ENCODE measurements around the gene MT1B. TPM values are rescaled to one million over a fixed set of nuclear protein-coding genes. Genes with fewer than 3 reads are reported as not detected.

MT1B gene
- total and polyA plus RNA-seq, 2 of the 4 experiments (the other 2 are of a cell fraction), result not detected

DNA sequence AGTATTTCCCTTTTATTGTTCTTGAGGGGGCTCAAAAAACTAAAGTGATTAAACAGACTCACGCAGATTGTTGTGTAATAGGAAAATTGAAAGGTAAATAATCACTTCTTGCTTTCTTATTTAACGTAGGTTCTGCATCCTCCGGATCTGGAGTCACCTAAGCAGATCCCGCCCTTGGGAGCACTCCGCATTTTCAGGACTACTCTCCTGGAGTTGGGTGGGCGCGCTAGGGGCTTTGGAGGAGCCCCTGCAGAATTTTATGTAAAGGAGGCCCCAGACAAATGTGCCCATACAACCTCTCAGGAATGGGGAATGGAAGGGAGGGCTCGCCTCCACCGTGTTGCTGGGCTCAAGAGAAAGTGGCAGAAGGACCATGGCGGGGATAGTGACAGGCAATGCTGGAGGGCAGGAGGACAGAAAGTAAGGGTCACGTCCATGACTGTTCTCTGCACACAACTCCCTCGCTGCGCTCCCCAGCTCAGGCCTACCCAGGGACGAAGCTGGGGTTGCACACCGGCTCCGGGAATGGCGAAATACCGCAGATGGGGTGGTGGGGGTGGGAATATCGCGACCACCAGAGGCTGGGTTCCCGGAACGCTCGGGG, 35.0 kb upstream of the MT1B start:
- Histone ChIP-seq H2BK5ac (ENCODE audit: low read depth, low read length, poor library complexity, severe bottlenecking) (peak overlapping the region; percentile 21), H4K20me1 (ENCODE audit: insufficient read depth, low read length) (no peaks in the 10 kb centered on the region), H3K9me3 (ENCODE audit: control insufficient read depth, insufficient read depth, low read length) (no peaks in the 10 kb centered on the region), H3K4me3 (ENCODE audit: insufficient read depth, low read depth, low read length) (no peak overlapping the region), H3K4me2 (ENCODE audit: low read depth, low read length) (no peak overlapping the region; the same call in 1 of the 2 replicates), H3K23ac (ENCODE audit: low read depth, low read length) (peak overlapping the region; percentile 53), H2BK15ac (ENCODE audit: low read depth, low read length) (peak overlapping the region; percentile 88), H3K4ac (ENCODE audit: low read depth, low read length) (peak overlapping the region; percentile 83), H3K36me3 (ENCODE audit: control insufficient read depth, insufficient read depth, low read length) (no peaks in the 10 kb centered on the region), H2BK120ac (ENCODE audit: low read depth, low read length) (peak overlapping the region; percentile 73), H2AK9ac (replicated peaks; ENCODE audit: low read depth, low read length, poor library complexity) (peak overlapping the region; percentile 73), H3K14ac (replicated peaks; ENCODE audit: low read depth, low read length) (peak overlapping the region; percentile 72), H3K79me1 (ENCODE audit: low read depth in 1 of 2, low read length in 2 of 2) (peaks cover 2 to 39% of the 10 kb centered on the region in 2 experiments; a peak in 3 of 4 replicates), H4K91ac (ENCODE audit: insufficient read depth, low read depth, low read length) (peak overlapping the region; percentile 54), H3K27ac (ENCODE audit: insufficient read depth, low read length) (peak overlapping the region; percentile 22; the same call in 1 of the 2 replicates), H2AK5ac (ENCODE audit: low read depth, low read length) (peak overlapping the region; percentile 97), H4K8ac (ENCODE audit: low read depth in 2 of 2, low read length in 2 of 2) (peak overlapping the region; percentile 54 to 66; a peak in 3 of 4 replicates), H3K9me1 (ENCODE audit: insufficient read depth, low read length) (peaks cover 16% of the 10 kb centered on the region), H3K56ac (ENCODE audit: extremely low read depth, insufficient read depth, low read length) (0 out of 2 replicates have a peak overlapping the region, but pooled peaks have one; percentile 4), H3K18ac (ENCODE audit: low read depth, low read length) (no peak overlapping the region), H2AFZ (replicated peaks; ENCODE audit: low read length, poor library complexity) (peak overlapping the region; percentile 94), H4K5ac (ENCODE audit: low read depth, low read length) (peak overlapping the region; percentile 86), H3K9ac (ENCODE audit: low read depth, low read length) (peak overlapping the region; percentile 66; the same call in 1 of the 2 replicates), H3K27me3 (ENCODE audit: control insufficient read depth, insufficient read depth, low read length) (no peaks in the 10 kb centered on the region), H3K4me1 (ENCODE audit: control insufficient read depth, insufficient read depth, low read length) (peaks cover 18% of the 10 kb centered on the region), H2BK20ac (ENCODE audit: low read depth, low read length) (peak overlapping the region; percentile 73)
- TF ChIP-seq, protein P1, sequence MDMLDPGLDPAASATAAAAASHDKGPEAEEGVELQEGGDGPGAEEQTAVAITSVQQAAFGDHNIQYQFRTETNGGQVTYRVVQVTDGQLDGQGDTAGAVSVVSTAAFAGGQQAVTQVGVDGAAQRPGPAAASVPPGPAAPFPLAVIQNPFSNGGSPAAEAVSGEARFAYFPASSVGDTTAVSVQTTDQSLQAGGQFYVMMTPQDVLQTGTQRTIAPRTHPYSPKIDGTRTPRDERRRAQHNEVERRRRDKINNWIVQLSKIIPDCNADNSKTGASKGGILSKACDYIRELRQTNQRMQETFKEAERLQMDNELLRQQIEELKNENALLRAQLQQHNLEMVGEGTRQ (IDR thresholded peaks at IDR 0.05; ENCODE audit: low read depth, low read length), result no peak
- TF ChIP-seq RAD21 (IDR thresholded peaks at IDR 0.05; ENCODE audit: low read length), result no peak
- TF ChIP-seq POLR2A (IDR thresholded peaks at IDR 0.05; ENCODE audit: low read depth, low read length), result no peak
- POLR2A ChIA-PET (ENCODE audit: unreplicated experiment), result interaction anchor here (0.5 kb wide), 1 partner anchor 10 kb away, joined by 3 read pairs; no protein-coding TSS in a partner anchor
- dilution Hi-C loops (cut with HindIII; ENCODE audit: low sequenced_read_pairs, unreplicated experiment) (no loop called here), intact Hi-C loops (cut with micrococcal nuclease) (no loop called here), in situ Hi-C loops (cut with MboI; ENCODE audit: low sequenced_read_pairs) (no loop called here)
- ATAC-seq (ENCODE audit: low read depth), result no peak
- WGBS, 2 experiments (ENCODE audit: extremely low coverage in 2 of 2, insufficient read length in 1 of 2), result 34% methylated on average over 8 of the region's 23 CpGs; no CpG with 5 or more reads in 1 of the 2 experiments
- no TSS peak for BruUV-seq (replicated peaks)
- CTCF ChIA-PET, result interaction anchor here (0.6 kb wide), 1 partner anchor 12 kb away, joined by 3 read pairs; no protein-coding TSS in a partner anchor
- DNase-seq, result no peak

Measured in IMR-90 (cell line).